ENCODE measurements around the gene HK3. TPM values are rescaled to one million over a fixed set of nuclear protein-coding genes. Genes with fewer than 3 reads are reported as not detected.

Gene HK3
- polyA plus RNA-seq, 2 of the 4 experiments (the other 2 are of a cell fraction) = 0.04 to 0.12 TPM

- CTCF ChIA-PET = interaction anchor here (1.2 to 1.5 kb wide), 3 partner anchors 8 to 17 kb away, joined by 3 to 6 read pairs (median 5); partner anchors contain the start of gene HK3
- no peaks in the 10 kb centered on the region for H3K9me3 ChIP-seq
- 78% methylated on average over 25 of the region's 25 CpGs for WGBS (ENCODE audit: missing lambda C conversion rate)
- FAIRE-seq (no peak), DNase-seq (ENCODE audit: low read depth in 1 of 2, low spot score in 1 of 2) (no peak), ATAC-seq (no peak)
- H3K4me1 ChIP-seq = no peaks in the 10 kb centered on the region
- no peak overlapping the region for H3K4me2 ChIP-seq
- POLR2A ChIA-PET = no interaction called here
- H3K27ac ChIP-seq = no peak overlapping the region
- TF ChIP-seq JUNB (IDR thresholded peaks at IDR 0.05) = no peak
- no peak for TF ChIP-seq POLR2AphosphoS2 (conservative IDR thresholded peaks at IDR 0.05; ENCODE audit: low read length)
- no peak for TF ChIP-seq MAFK (IDR thresholded peaks at IDR 0.05; ENCODE audit: partially characterized antibody)
- no peak for TF ChIP-seq MYC (IDR thresholded peaks at IDR 0.05; ENCODE audit: borderline replicate concordance, low read length)
- no peak for TF ChIP-seq ZFP36 (IDR thresholded peaks at IDR 0.05; ENCODE audit: borderline replicate concordance, partially characterized antibody)
- TF ChIP-seq, protein P1, sequence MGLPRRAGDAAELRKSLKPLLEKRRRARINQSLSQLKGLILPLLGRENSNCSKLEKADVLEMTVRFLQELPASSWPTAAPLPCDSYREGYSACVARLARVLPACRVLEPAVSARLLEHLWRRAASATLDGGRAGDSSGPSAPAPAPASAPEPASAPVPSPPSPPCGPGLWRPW (IDR thresholded peaks at IDR 0.05) = no peak
- TF ChIP-seq, protein P2, sequence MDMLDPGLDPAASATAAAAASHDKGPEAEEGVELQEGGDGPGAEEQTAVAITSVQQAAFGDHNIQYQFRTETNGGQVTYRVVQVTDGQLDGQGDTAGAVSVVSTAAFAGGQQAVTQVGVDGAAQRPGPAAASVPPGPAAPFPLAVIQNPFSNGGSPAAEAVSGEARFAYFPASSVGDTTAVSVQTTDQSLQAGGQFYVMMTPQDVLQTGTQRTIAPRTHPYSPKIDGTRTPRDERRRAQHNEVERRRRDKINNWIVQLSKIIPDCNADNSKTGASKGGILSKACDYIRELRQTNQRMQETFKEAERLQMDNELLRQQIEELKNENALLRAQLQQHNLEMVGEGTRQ (IDR thresholded peaks at IDR 0.05) = no peak
- no peak for TF ChIP-seq SREBF2 (IDR thresholded peaks at IDR 0.05)
- TF ChIP-seq RAD21 (conservative IDR thresholded peaks at IDR 0.05 in 1 of 2, IDR thresholded peaks at IDR 0.05 in 1 of 2) = no peak
- no peak for TF ChIP-seq RFX5 (IDR thresholded peaks at IDR 0.05)
- TF ChIP-seq GATA3 (IDR thresholded peaks at IDR 0.05; ENCODE audit: borderline replicate concordance) = no peak
- no peak for TF ChIP-seq RARB (CRISPR knock-in tag; IDR thresholded peaks at IDR 0.05)
- TF ChIP-seq CHD2 (IDR thresholded peaks at IDR 0.05; ENCODE audit: low read length, partially characterized antibody) = no peak
- TF ChIP-seq HOXA7 (CRISPR knock-in tag; IDR thresholded peaks at IDR 0.05) = no peak
- TF ChIP-seq BHLHE40 (IDR thresholded peaks at IDR 0.05; ENCODE audit: low read depth, low read length) = no peak
- no peak for TF ChIP-seq RNF2 (IDR thresholded peaks at IDR 0.05; ENCODE audit: borderline replicate concordance, low read depth)
- TF ChIP-seq FOSB (CRISPR knock-in tag; IDR thresholded peaks at IDR 0.05) = no peak
- no peak overlapping the region for H3K4me3 ChIP-seq
Observed at GRCh38 chr5:176881816-176882566, 17.2 kb downstream of the HK3 start.

- no peak for TF ChIP-seq REST (IDR thresholded peaks at IDR 0.05)
- no peak for TF ChIP-seq MYC (IDR thresholded peaks at IDR 0.05; ENCODE audit: borderline replicate concordance, low read length)
- no peak for TF ChIP-seq CBX8 (IDR thresholded peaks at IDR 0.05)
- TF ChIP-seq RARB (CRISPR knock-in tag; IDR thresholded peaks at IDR 0.05) = no peak
- TF ChIP-seq HOXB5 (CRISPR knock-in tag; IDR thresholded peaks at IDR 0.05) = no peak
- no peak for TF ChIP-seq NR3C1 (IDR thresholded peaks at IDR 0.05)
- no peak for TF ChIP-seq HMGXB4 (CRISPR knock-in tag; IDR thresholded peaks at IDR 0.05; ENCODE audit: borderline replicate concordance)
- TF ChIP-seq SREBF2 (IDR thresholded peaks at IDR 0.05) = no peak
- no peak for TF ChIP-seq RFX5 (IDR thresholded peaks at IDR 0.05)
- TF ChIP-seq RCOR1 (IDR thresholded peaks at IDR 0.05; ENCODE audit: low read depth, low read length) = no peak
- TF ChIP-seq HEYL (CRISPR knock-in tag; IDR thresholded peaks at IDR 0.05) = no peak
- no peak for TF ChIP-seq JUNB (IDR thresholded peaks at IDR 0.05)
- no peak for TF ChIP-seq CEBPB (IDR thresholded peaks at IDR 0.05)
- TF ChIP-seq, protein P1 (IDR thresholded peaks at IDR 0.05) = no peak
- no peak for TF ChIP-seq PHF8 (IDR thresholded peaks at IDR 0.05; ENCODE audit: borderline replicate concordance, low read depth)
- no peak for TF ChIP-seq KDM5A (IDR thresholded peaks at IDR 0.05)
- TF ChIP-seq, protein P2 (IDR thresholded peaks at IDR 0.05) = no peak
- ChIA-PET CTCF (interaction anchor here (1.1 to 2.7 kb wide), 2 partner anchors 182 to 220 kb away, joined by 3 to 8 read pairs; no protein-coding TSS in a partner anchor), POLR2A (no interaction called here)
- H3K9me3 ChIP-seq = no peaks in the 10 kb centered on the region
- DNase-seq (ENCODE audit: low read depth in 1 of 2, low spot score in 1 of 2) = no peak
- H3K4me1 ChIP-seq = no peaks in the 10 kb centered on the region
- WGBS (ENCODE audit: missing lambda C conversion rate) = 82% methylated on average over 17 of the region's 28 CpGs
- no peak for FAIRE-seq
- no peak overlapping the region for H3K4me3 ChIP-seq
- no peak overlapping the region for H3K27ac ChIP-seq
- H3K4me2 ChIP-seq = no peak overlapping the region
- ATAC-seq = no peak
Observed at GRCh38 chr5:176881021-176881749, 18.0 kb downstream of the HK3 start.
